Ovary (tissue), 9 donors: ENCODE results near the gene SWT1. TPM values are rescaled to one million over a fixed set of nuclear protein-coding genes. Genes with fewer than 3 reads are reported as not detected.

Source experiments
- DNase-seq, 5 donors: peaks; one replicate each; pipeline ENCODE4 v3.0.0-alpha.2; 2019 to 2020
- H3K27ac ChIP-seq, 2 donors: fragments of 200-600 bp; one replicate each; pipeline versions ENCODE4 v1.5.1 to v1.8.0; 2019 to 2022
- H3K27me3 ChIP-seq: fragments of 200-600 bp; one replicate; pipeline ENCODE4 v1.8.0; 2022
- H3K36me3 ChIP-seq: fragments of 200-600 bp; sonication (generic); one replicate; pipeline ENCODE4 v1.5.1; 2019
- H3K4me1 ChIP-seq: one replicate; pipeline ENCODE4 v1.8.1; 2013; ENCODE audit warnings: mild to moderate bottlenecking, moderate library complexity; ENCODE audit not compliant: insufficient read depth
- H3K4me3 ChIP-seq: fragments of 200-600 bp; sonication (generic); one replicate; pipeline ENCODE4 v1.5.1; 2017
- H3K9me3 ChIP-seq, 2 donors: fragments of 200-600 bp in 1 of 2; sonication (generic) in 1 of 2; one replicate each; pipeline versions ENCODE4 v1.5.1 to v1.8.1; 2013 to 2019; ENCODE audit warnings: mild to moderate bottlenecking in 1 of 2, moderate library complexity in 1 of 2
- EP300 ChIP-seq: sonication (generic); formaldehyde crosslinking; IDR thresholded peaks from one replicate; pipeline ENCODE4 v1.6.1; 2017; ENCODE audit warnings: antibody characterized with exemption
- POLR2A ChIP-seq: fragments of 450-650 bp; IDR thresholded peaks from one replicate; pipeline ENCODE4 v1.6.1; 2017; ENCODE audit warnings: antibody characterized with exemption, mild to moderate bottlenecking, moderate library complexity
- WGBS, 3 donors: extraction: QIAGEN DNeasy Blood & Tissue Kit in 1 of 3; methylation state at CpG; one replicate each; pipeline versions ENCODE4 v1.1.5 to v1.1.7; 2013 to 2017; 5-methylcytosine and 5-hydroxymethylcytosine counted together
- intact Hi-C, 4 donors: fragments of 100-400 bp; cut with DNase I; formaldehyde crosslinking; loops; one replicate each; pipeline versions ENCODE4 v1.11.0 to v1.15.1; 2022 to 2023
- polyA plus RNA-seq, 2 donors: library from polyadenylated mRNA; stranded (reverse); fragments of 200-250 nt in 1 of 2; fragments of 350-450 nt in 1 of 2; fragmentation: Illumina TruSeq in 1 of 2; extraction: RNeasy Lipid Tissue Mini Kit (QIAGEN cat#74804) in 1 of 2; gene quantifications; one replicate each; pipeline ENCODE4 v1.2.3, GENCODE V29; 2013 to 2014
- total RNA-seq, 7 donors: library from RNA; depleted of rRNA in 2 of 7; stranded (reverse); fragments of >200 nt in 2 of 7; fragmentation: NEBNext Ultra II Directional in 3 of 7; extraction: Animal tissue kit (Norgen Biotek cat#: 25700) in 3 of 7; gene quantifications; one replicate each; pipeline versions ENCODE4 v1.1.0 to v1.2.4, GENCODE V29; 2016 to 2023
- TF ChIP-seq, protein P1 (sequence below), 3 donors: fragments of 450-650 bp in 2 of 3; fragments of 200-600 bp in 1 of 3; IDR thresholded peaks; one replicate each; pipeline versions ENCODE4 v1.5.1 to v1.8.0; 2016 to 2022; ENCODE audit warnings: antibody characterized with exemption in 3 of 3, mild to moderate bottlenecking in 1 of 3
- donor health status: DM: no; HTN: no; CAD: no; lungs with moderate emphysema.
- donor health status: DM: no; HTN: no; CAD: no.
- donor health status: Bipolar disorder and iron deficiency.
- donor health status: DM: yes; HTN: yes; CAD: no.
- donor health status: DM: no; HTN: no; CAD: no.
- donor health status: DM: yes; HTN: yes; CAD: no.

The SWT1 gene
- total and polyA plus RNA-seq, 9 donors, result 3.3 to 16.6 (median 9.2) TPM

GRCh38 chr1:185291159-185291558 is 134.2 kb downstream of the SWT1 start:
- Histone ChIP-seq H3K9me3 (no peaks in the 10 kb centered on the region), H3K27ac (no peak overlapping the region), H3K27me3 (no peaks in the 10 kb centered on the region), H3K4me3 (no peak overlapping the region), H3K4me1 (no peaks in the 10 kb centered on the region), H3K36me3 (no peaks in the 10 kb centered on the region)
- intact Hi-C loops, result no loop called here
- WGBS, 3 donors, result 81 to 92% (median 91%) methylated on average over 1 of the region's 1 CpG
- DNase-seq, result no peak
- TF ChIP-seq, protein P1, sequence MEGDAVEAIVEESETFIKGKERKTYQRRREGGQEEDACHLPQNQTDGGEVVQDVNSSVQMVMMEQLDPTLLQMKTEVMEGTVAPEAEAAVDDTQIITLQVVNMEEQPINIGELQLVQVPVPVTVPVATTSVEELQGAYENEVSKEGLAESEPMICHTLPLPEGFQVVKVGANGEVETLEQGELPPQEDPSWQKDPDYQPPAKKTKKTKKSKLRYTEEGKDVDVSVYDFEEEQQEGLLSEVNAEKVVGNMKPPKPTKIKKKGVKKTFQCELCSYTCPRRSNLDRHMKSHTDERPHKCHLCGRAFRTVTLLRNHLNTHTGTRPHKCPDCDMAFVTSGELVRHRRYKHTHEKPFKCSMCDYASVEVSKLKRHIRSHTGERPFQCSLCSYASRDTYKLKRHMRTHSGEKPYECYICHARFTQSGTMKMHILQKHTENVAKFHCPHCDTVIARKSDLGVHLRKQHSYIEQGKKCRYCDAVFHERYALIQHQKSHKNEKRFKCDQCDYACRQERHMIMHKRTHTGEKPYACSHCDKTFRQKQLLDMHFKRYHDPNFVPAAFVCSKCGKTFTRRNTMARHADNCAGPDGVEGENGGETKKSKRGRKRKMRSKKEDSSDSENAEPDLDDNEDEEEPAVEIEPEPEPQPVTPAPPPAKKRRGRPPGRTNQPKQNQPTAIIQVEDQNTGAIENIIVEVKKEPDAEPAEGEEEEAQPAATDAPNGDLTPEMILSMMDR (IDR thresholded peaks at IDR 0.05), result no peak
- no peak for TF ChIP-seq EP300
- TF ChIP-seq POLR2A, result no peak

DNA sequence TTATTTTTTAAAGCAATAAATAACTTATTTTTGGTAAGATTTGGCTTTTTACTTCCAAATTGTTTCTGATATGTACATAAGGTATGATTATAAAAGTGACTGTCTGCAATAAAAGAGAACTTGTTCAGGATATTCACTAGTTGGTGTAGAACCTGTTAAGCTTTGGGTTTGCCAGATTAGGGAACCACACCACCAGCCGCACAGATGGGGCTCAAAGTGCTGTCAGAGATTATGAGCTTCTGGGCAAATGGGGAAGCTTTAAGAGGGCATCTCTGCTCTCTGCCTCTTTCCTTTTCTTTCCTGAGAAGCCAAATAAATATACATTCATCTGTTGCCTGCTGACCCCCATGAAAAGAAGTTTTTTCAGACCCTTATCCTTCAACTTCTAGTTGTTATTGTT is 134.7 kb downstream of the SWT1 start:
- no peaks in the 10 kb centered on the region for H3K27me3 ChIP-seq
- no peak for DNase-seq
- intact Hi-C loops, result no loop called here
- H3K36me3 ChIP-seq, result no peaks in the 10 kb centered on the region
- 73 to 89% (median 85%) methylated on average over 1 of the region's 1 CpG for WGBS, 3 donors
- TF ChIP-seq, protein P1 (IDR thresholded peaks at IDR 0.05), result no peak
- TF ChIP-seq POLR2A (no peak), EP300 (no peak)
- no peak overlapping the region for H3K4me3 ChIP-seq
- no peaks in the 10 kb centered on the region for H3K4me1 ChIP-seq
- H3K27ac ChIP-seq, result no peak overlapping the region
- H3K9me3 ChIP-seq, result no peaks in the 10 kb centered on the region

DNA sequence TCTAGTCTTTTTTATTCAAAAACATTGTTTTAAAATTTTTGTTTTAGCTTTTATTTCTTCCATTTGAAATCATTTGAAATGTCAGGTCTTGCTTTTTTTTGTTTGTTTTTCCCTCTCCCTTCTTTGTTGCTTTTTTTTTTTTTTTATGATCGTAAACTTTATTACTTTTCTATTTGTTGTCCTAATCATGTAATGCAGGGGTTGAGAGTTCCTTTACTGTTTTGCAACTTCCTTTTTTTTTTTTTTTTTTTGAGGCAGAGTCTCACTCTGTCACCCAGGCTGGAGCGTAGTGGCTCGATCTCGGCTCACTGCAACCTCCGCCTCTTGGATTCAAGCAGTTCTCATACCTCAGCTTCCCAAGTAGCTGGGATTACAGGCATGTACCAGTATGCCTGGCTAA is 135.3 kb downstream of the SWT1 start:
- WGBS, 3 donors, result 81 to 87% (median 85%) methylated on average over 5 of the region's 5 CpGs
- Histone ChIP-seq H3K27me3 (no peaks in the 10 kb centered on the region), H3K36me3 (no peaks in the 10 kb centered on the region), H3K4me3 (no peak overlapping the region), H3K4me1 (no peaks in the 10 kb centered on the region), H3K27ac (no peak overlapping the region), H3K9me3 (no peaks in the 10 kb centered on the region)
- intact Hi-C loops, result no loop called here
- DNase-seq, result no peak
- TF ChIP-seq EP300 (no peak), POLR2A (no peak)
- TF ChIP-seq, protein P1 (IDR thresholded peaks at IDR 0.05), result no peak

GRCh38 chr1:185293967-185294542 is 137.1 kb downstream of the SWT1 start:
- Histone ChIP-seq H3K4me1 (no peaks in the 10 kb centered on the region), H3K27me3 (no peaks in the 10 kb centered on the region), H3K4me3 (no peak overlapping the region), H3K27ac (no peak overlapping the region), H3K36me3 (no peaks in the 10 kb centered on the region), H3K9me3 (no peaks in the 10 kb centered on the region)
- TF ChIP-seq EP300, result no peak
- TF ChIP-seq POLR2A, result no peak
- TF ChIP-seq, protein P1 (IDR thresholded peaks at IDR 0.05), result no peak
- intact Hi-C loops, result no loop called here
- 93 to 97% (median 95%) methylated on average over 1 of the region's 1 CpG for WGBS, 3 donors
- DNase-seq, result no peak
